GM20431 (cell line): ENCODE results near the gene SKIC8.

Experiments used
- in situ Hi-C: fragments of 300-500 bp; cut with MseI, MboI; formaldehyde crosslinking; loops from one replicate; pipeline ENCODE4 v1.15.0; 2020; ENCODE audit warnings: low sequenced_read_pairs; ENCODE audit not compliant: unreplicated experiment

SKIC8 gene

DNA sequence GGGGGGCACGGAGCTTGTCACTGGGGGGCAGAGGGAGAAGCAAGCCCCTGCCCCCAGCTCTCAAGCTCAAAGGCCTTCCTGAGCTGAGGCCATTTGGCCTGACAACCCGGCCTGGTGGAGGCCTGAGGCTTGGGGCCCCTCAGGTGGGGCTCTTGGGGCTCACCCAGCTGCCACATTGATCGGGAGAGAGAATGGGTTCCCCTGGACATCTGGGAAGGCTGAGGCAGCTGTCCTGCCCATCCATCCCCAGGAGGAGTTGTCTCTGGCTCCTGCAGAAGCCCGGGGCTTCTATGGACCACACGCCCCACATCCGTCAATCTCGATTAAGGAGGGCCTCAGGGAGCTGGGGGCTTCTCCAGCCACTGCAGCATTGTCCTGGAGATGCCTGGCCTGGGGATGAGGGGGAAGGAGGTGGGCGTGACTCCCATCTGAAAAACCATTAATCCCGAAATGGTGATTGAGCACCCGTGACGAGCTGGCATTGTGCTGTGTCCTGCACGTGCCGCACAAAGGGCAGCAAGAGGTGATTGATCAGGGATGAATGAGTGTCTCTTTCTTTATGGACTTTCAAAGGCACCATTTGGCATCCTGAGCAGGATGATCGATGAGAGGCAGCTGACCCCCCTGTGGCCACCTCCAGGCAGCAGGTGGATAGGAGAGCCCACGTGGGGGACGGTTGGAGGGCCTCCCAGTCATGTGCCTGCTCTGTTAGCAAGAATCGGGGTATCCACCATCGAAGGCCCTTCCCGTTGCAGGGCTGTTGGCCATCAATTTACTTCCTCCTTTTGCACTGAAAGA, 23.5 kb upstream of the SKIC8 start:
- in situ Hi-C loops = loop anchor here (25.0 kb wide), 1 partner anchor 389 kb away; no protein-coding TSS in a partner anchor

- in situ Hi-C loops = loop anchor here (25.0 kb wide), 1 partner anchor 390 kb away; no protein-coding TSS in a partner anchor
Observed at GRCh38 chr15:78322243-78322642, 22.8 kb upstream of the SKIC8 start.

- in situ Hi-C loops = loop anchor here (25.0 kb wide), 1 partner anchor 391 kb away; no protein-coding TSS in a partner anchor
Observed at GRCh38 chr15:78321786-78322185, 22.4 kb upstream of the SKIC8 start.

GRCh38 chr15:78321041-78321570, 21.7 kb upstream of the SKIC8 start:
- in situ Hi-C loops = loop anchor here (25.0 kb wide), 1 partner anchor 391 kb away; no protein-coding TSS in a partner anchor

GRCh38 chr15:78320183-78320582, 20.8 kb upstream of the SKIC8 start:
- in situ Hi-C loops = loop anchor here (25.0 kb wide), 1 partner anchor 392 kb away; no protein-coding TSS in a partner anchor

- in situ Hi-C loops = loop anchor here (10.0 to 25.0 kb wide), 2 partner anchors 95 to 393 kb away; no protein-coding TSS in a partner anchor
Observed at GRCh38 chr15:78319588-78319987, 20.2 kb upstream of the SKIC8 start.

GRCh38 chr15:78317145-78317836, 17.9 kb upstream of the SKIC8 start:
- in situ Hi-C loops = loop anchor here (10.0 to 25.0 kb wide), 2 partner anchors 98 to 395 kb away; no protein-coding TSS in a partner anchor

- in situ Hi-C loops = loop anchor here (10.0 to 25.0 kb wide), 2 partner anchors 98 to 396 kb away; no protein-coding TSS in a partner anchor
Observed at GRCh38 chr15:78316283-78317083, 17.1 kb upstream of the SKIC8 start.

DNA sequence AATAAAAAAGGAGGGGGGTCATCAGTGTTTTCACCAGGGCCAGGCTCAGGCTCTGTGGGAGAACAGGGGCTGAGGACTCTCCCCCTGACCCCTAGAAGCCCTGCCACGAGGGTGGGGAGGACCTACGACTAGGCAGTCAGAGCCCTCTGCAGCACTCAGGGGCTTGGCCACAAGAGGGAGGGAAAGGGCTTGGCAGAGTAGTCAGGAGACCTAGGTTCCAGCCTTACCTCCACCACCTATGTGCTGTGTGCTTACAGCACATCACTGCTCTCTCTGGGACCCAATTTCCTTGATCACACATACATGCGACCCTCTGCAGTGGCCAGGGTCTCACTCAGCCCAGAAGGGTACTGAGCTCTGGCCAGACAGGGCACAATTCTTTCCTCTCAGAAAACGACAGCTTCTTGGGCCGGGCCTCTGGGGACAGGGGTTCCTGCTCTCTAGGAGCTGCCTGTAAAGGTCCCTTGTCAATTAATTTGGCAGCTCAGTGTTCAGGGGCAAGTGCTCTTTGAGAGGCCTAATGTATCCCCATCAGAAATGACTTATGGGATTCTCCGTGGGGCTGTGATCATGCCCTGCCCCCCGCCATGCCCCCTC, 16.4 kb upstream of the SKIC8 start:
- in situ Hi-C loops = loop anchor here (10.0 to 25.0 kb wide), 2 partner anchors 99 to 397 kb away; no protein-coding TSS in a partner anchor

DNA sequence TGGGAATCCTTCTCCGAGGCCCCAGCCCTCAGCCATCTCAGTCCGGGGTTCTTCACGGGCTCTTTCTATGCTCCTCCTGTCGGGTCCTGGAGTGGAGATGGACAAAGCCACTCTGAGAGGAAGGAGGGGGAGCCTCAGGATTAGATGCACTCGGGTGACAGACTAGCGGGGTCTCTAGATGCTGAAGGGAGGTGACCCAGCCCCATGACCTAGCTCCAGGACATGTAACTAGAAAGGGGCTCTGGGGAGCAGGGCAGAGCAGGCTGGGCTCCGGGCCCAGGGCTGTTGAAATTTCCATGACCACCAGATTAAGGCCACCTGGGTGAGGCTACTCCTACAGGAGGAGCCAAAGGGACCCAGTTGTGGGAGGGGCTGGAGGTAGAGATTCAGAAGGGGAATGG, 14.8 kb upstream of the SKIC8 start:
- in situ Hi-C loops = loop anchor here (10.0 to 25.0 kb wide), 2 partner anchors 101 to 398 kb away; no protein-coding TSS in a partner anchor

DNA sequence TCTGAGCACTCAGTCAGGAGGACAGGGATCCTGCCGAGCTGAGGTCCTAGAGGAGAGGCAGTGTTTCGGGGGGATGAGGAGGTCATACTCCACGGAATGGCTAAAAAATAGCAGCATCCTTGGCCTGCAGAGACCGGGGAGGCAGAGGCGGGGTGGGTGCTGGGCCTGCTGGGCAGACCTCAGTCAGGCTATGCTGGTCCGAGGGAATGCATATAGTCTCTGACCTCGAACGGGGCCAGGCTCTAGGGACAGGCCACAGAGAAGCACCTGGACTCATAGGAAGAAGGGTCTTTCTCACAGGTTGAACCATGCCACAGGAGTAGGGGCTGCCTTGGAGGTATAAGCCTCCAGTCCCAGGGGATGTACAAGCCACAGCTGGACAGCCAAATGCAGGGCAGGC, 14.0 kb upstream of the SKIC8 start:
- in situ Hi-C loops = loop anchor here (10.0 to 25.0 kb wide), 2 partner anchors 101 to 399 kb away; no protein-coding TSS in a partner anchor

DNA sequence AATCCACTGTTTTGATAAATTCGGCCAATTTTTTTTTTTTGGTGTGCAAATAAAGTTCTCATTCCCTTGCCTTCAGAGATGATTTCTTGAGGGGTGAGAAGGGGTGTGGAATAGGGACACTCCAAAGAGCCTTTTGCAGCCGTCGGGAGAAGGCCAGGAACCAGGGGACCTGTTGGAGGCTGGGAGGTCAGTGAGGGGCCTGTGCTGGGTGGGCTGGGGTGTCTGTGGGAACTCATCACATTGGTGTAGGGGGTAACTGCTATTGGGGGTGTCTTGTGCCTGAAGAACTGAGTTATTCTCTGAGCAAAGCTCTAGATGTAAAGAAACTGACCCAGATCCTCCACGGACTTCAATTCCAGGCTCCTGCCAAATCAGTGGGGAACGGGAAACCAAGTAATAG, 13.5 kb upstream of the SKIC8 start:
- in situ Hi-C loops = loop anchor here (10.0 to 25.0 kb wide), 2 partner anchors 102 to 399 kb away; no protein-coding TSS in a partner anchor

- in situ Hi-C loops = loop anchor here (10.0 to 25.0 kb wide), 2 partner anchors 102 to 400 kb away; no protein-coding TSS in a partner anchor
Observed at GRCh38 chr15:78312536-78312935, 13.1 kb upstream of the SKIC8 start.

DNA sequence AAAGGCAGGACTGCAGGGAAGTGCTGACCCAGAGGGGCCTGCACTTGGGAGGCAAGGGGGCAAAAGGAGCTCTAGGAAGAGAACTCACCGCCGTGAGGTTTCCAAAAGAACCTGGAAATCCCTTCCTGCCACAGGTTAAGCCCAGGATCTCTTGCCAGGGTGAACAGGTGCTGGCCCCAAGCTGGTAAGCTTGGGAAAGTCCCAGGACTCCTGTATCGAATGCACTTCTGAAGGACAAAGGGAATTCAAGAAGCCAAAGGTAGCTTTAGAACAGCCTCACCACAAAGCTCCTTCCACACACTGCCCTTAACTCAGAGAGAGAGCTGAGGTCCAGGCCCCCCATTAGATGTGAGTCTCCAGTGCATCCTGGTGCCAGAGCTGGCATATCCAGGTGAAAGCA, 11.9 kb upstream of the SKIC8 start:
- in situ Hi-C loops = loop anchor here (10.0 to 25.0 kb wide), 2 partner anchors 104 to 401 kb away; no protein-coding TSS in a partner anchor

DNA sequence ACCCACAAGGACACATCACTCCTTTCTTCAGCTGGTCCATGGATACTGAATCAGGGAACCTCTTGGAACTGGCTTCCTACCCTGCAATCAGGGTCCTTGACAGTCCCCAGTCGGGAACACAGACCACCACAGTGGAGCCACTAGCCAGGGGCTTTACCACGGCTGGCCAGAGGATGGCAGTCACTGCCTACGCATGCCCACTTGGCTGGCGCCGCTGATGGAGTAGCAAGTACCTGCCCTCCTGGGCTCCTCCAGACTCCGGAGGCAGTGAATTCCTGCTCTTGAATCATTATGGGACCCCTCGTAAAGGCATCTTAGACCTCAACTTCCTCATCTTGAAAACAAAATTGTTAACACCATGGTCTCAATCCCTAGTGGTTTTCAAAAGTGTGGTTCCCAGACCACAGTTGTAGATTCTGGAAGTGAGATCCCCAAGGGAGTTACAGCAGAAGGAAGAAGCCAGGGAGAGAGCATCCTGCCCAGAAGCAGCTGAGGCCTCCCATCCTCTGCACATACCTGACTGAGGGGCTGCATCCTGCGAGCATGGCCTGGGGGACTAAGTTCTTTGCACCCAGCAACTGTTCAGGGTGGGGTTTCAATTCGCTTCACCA, 9.1 kb upstream of the SKIC8 start:
- in situ Hi-C loops = loop anchor here (25.0 kb wide), 1 partner anchor 404 kb away; no protein-coding TSS in a partner anchor

- in situ Hi-C loops = loop anchor here (25.0 kb wide), 1 partner anchor 404 kb away; no protein-coding TSS in a partner anchor
Observed at GRCh38 chr15:78307976-78308375, 8.6 kb upstream of the SKIC8 start.

GRCh38 chr15:78306176-78306774, 6.9 kb upstream of the SKIC8 start:
- in situ Hi-C loops = loop anchor here (25.0 kb wide), 1 partner anchor 406 kb away; no protein-coding TSS in a partner anchor
